ENCODE measurements around the gene IQSEC1. TPM values are rescaled to one million over a fixed set of nuclear protein-coding genes. Genes with fewer than 3 reads are reported as not detected.

The IQSEC1 gene
- total RNA-seq, 1 experiment from 2014 or later, result 13.5 TPM

DNA sequence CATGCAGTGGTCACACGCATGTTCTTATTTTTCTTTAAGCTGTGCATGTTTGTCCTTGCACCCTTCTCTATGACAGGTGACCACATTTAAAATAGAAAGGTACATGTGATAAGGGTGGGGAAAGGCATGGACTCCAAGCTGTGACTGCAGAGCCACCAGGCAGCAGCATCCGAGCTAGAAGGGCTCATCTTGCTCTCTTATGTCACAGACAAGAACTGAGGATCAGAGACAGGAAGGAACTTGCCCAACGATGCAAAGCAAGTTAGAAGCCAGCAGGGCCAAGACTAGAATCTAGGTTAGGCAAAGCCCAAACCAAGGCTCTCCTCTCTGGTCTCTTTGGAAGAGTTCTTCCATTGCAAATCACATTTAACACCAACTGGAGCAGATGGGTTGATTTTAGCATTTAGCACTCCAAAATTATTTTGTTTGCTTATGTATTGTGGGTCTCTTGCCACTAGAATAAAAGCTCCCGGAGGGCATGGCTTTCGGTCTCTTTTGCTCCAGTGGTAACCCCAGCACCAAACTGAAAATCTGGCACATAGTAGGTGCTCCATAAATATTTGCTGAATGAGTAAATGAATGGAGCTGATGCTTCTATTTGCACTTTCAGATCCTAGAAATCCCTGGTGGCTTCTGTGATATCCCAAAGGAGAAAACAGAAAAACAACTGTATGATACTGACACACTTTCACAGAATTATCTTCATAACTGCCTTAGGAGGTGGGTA lies 84.3 kb downstream of the IQSEC1 start:
- Histone ChIP-seq H3K4me3 (ENCODE audit: insufficient read depth, low read depth, low read length) (no peak overlapping the region), H3K36me3 (replicated peaks; ENCODE audit: control insufficient read depth, insufficient read depth, low read length) (no peaks in the 10 kb centered on the region), H3K27me3 (ENCODE audit: control insufficient read depth, insufficient read depth, low read length) (peaks cover 7% of the 10 kb centered on the region)
- DNase-seq, result no peak

DNA sequence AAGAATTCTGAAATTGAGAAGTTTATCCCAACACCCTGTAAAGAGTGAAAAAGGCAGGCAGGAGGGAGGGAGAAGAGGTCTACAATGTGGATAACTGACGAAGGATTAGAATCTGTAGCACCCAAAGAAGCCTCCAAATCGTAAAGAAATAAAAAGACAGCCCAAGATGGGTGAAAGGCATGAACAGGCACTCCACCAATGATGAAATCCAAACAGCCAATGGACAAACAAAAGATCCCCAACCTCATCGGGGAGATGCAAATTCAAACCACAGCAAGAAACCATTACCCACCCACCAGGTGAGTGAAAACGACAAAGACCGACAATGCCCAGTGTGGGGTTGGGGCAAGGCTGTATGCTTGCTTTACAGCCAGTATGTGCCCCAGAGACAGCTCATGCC lies 85.6 kb downstream of the IQSEC1 start:
- Histone ChIP-seq H3K36me3 (replicated peaks; ENCODE audit: control insufficient read depth, insufficient read depth, low read length) (no peaks in the 10 kb centered on the region), H3K27me3 (ENCODE audit: control insufficient read depth, insufficient read depth, low read length) (no peaks in the 10 kb centered on the region; the same call in 1 of the 2 replicates), H3K4me3 (ENCODE audit: insufficient read depth, low read depth, low read length) (no peak overlapping the region)
- DNase-seq, result no peak

DNA sequence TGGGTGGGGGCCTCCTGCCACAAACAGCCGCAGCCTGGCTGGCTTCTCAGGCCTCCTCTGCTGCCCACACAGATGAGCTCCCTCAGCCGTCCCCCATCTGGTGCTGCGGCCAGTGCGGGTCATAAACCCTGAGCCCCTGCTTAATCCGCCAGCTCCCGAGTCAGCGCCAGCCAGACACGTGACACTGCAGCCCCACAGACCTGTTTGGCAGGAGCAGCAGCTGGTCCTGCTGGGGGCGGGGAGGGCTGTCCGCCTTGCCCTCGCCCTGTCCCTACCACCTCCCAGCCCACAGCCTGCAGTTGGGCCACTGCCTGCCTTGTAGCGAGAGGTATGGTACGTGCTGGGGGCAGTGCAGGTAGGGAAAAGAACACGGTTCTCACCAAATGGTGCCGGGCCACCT lies 86.2 kb downstream of the IQSEC1 start:
- no peaks in the 10 kb centered on the region for H3K36me3 ChIP-seq (replicated peaks; ENCODE audit: control insufficient read depth, insufficient read depth, low read length)
- no peaks in the 10 kb centered on the region for H3K27me3 ChIP-seq (ENCODE audit: control insufficient read depth, insufficient read depth, low read length)
- H3K4me3 ChIP-seq (ENCODE audit: insufficient read depth, low read depth, low read length), result no peak overlapping the region
- no peak for DNase-seq

DNA sequence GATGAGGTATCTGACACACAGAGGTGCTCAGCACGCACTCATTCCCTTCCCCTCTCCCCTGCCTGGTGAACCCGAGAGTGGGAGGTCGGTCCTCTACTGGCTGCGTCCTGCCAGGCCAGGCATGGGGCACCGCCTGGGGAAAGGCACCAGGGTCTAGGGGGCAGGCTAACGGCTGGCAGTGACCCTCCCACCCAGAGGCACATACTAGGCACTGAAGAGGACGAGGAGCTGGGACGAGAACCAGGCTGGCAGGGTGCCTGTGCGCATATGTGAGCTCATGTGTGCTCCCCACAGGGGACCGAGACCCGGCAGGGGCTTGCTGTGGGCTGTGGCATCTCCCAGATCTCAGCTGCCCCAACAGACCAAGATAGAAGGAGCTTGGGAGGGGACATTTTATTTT lies 86.7 kb downstream of the IQSEC1 start:
- no peak for DNase-seq
- H3K27me3 ChIP-seq (ENCODE audit: control insufficient read depth, insufficient read depth, low read length), result no peaks in the 10 kb centered on the region
- H3K4me3 ChIP-seq (ENCODE audit: insufficient read depth, low read depth, low read length), result no peak overlapping the region
- no peaks in the 10 kb centered on the region for H3K36me3 ChIP-seq (replicated peaks; ENCODE audit: control insufficient read depth, insufficient read depth, low read length)

DNA sequence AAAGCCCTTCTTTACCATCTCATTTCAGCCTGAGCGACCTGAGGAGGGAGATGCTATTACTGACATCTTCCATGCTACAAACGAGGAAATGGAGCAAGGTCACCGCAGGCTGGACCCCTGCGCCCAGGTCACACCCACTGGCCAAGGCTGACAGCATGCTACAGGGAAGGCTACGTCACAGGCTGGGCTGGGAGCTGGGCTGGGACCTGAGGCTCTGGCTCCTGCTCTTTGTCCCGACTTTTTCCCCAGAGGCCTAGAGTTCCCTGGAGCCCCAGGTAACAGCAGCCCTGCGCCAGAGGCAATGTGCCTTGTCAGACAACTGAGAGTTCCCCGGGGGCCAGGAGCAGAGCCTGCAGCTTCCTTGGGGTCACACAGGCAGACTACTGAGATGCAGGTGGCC lies 87.2 kb downstream of the IQSEC1 start:
- Histone ChIP-seq H3K27me3 (ENCODE audit: control insufficient read depth, insufficient read depth, low read length) (no peaks in the 10 kb centered on the region), H3K4me3 (ENCODE audit: insufficient read depth, low read depth, low read length) (no peak overlapping the region), H3K36me3 (replicated peaks; ENCODE audit: control insufficient read depth, insufficient read depth, low read length) (no peaks in the 10 kb centered on the region)
- DNase-seq, result no peak

DNA sequence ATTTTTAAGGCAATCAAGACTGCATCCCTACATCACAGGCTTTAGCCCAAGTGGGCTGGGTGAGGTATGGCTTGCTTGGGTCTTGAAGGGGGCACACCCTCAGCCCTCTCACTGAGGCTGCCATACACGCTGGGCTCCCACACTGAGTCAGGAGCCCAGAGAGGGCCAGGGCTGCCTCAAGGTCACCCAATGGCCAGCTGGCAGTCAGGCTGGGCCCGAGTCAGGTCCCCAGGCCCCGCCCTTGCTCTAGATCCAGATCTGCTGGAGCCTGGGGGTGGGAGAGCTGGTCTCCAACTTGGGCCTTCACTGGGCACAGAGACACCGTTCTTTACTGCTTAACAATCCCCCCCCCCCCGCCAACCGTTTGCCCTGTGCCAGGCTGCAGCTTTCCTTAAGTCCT lies 88.1 kb downstream of the IQSEC1 start:
- H3K36me3 ChIP-seq (replicated peaks; ENCODE audit: control insufficient read depth, insufficient read depth, low read length), result no peaks in the 10 kb centered on the region
- no peak overlapping the region for H3K4me3 ChIP-seq (ENCODE audit: insufficient read depth, low read depth, low read length)
- H3K27me3 ChIP-seq (ENCODE audit: control insufficient read depth, insufficient read depth, low read length), result no peaks in the 10 kb centered on the region
- no peak for DNase-seq

DNA sequence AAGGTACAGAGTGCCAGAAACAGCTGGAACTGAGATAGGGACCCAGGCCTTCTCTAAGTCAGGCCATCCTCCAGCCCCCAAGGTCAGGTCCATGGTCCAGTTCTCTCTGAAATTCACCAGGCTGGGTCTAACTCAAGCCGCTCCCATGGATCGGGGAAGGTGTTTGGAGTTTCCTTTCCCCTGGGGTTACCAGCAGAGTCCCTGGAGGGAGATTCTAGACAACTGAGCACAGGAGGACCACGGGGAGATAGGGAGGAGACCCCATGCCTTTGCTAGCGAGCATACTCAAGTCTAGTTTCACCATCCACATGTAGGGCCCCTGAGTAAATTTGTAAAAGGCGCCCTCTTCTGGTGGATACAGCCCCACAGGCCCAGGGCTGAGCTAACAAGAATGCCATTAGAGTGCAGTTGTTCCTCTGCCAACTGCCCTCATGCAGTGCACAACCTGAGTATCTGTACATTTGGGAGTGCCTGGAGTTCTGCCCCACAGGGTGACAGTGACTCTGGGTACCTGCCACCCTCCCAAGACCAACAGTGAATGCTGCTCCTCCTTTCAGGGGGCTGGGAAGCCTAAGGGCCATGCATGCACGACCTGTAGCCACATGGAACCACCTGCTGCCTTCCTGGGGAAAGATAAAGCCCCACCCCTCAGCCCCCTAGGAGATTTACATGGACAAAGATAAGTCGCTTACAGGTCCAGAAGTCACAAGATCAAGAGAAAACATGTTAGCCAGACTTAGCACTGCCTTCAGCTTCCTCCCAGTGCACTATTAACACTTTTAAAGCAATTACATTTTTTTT lies 89.0 kb downstream of the IQSEC1 start:
- DNase-seq, result peak; percentile 90
- Histone ChIP-seq H3K27me3 (ENCODE audit: control insufficient read depth, insufficient read depth, low read length) (no peaks in the 10 kb centered on the region), H3K4me3 (ENCODE audit: insufficient read depth, low read depth, low read length) (no peak overlapping the region), H3K36me3 (replicated peaks; ENCODE audit: control insufficient read depth, insufficient read depth, low read length) (no peaks in the 10 kb centered on the region)

DNA sequence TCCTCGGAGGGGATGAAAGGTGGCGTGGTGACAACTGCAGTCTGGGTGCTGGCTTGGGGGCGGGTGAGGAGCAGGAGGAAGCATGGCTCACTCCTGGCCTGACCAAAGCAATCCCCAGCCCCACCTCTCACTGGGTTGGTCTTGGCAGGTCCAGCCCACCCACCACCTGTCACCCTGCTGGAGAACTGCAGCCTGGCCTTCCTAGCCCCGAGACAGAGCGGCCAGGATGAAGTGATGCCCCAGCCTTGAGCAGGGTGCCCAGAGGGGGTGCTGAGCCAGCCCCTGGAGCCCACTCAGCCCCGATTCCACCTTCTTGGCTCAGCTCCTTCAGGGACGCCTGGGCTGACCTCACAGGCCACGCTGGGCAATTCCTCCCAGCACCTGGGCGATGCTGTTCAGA lies 89.9 kb downstream of the IQSEC1 start:
- H3K27me3 ChIP-seq (ENCODE audit: control insufficient read depth, insufficient read depth, low read length), result no peaks in the 10 kb centered on the region
- DNase-seq, result no peak
- H3K4me3 ChIP-seq (ENCODE audit: insufficient read depth, low read depth, low read length), result no peak overlapping the region
- no peaks in the 10 kb centered on the region for H3K36me3 ChIP-seq (replicated peaks; ENCODE audit: control insufficient read depth, insufficient read depth, low read length)

DNA sequence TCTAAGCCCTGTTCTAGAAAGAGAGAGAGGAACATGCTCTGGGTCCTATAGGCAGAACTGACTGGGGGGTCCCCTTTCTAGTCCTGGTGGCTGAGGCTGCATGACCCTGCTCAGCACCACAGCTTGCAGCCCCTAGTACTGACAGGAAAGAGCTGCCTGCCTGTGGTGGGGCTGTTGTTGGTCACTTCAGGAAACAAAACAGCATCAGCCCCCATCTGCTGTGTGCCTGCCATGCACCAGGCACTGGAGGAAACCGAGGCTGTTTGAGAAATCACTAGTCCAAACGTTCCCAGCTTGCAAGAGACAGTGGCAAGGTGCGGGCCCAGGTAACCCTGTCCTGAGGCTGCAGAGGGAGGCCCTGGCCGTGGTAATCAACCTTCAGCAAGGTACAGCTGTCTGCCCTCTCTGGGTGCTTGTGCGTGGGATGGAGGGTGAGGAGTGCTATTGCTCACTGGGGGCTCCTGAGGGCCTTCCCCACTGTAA lies 90.6 kb downstream of the IQSEC1 start:
- no peak for DNase-seq
- Histone ChIP-seq H3K4me3 (ENCODE audit: insufficient read depth, low read depth, low read length) (no peak overlapping the region), H3K27me3 (ENCODE audit: control insufficient read depth, insufficient read depth, low read length) (no peaks in the 10 kb centered on the region), H3K36me3 (replicated peaks; ENCODE audit: control insufficient read depth, insufficient read depth, low read length) (no peaks in the 10 kb centered on the region)

DNA sequence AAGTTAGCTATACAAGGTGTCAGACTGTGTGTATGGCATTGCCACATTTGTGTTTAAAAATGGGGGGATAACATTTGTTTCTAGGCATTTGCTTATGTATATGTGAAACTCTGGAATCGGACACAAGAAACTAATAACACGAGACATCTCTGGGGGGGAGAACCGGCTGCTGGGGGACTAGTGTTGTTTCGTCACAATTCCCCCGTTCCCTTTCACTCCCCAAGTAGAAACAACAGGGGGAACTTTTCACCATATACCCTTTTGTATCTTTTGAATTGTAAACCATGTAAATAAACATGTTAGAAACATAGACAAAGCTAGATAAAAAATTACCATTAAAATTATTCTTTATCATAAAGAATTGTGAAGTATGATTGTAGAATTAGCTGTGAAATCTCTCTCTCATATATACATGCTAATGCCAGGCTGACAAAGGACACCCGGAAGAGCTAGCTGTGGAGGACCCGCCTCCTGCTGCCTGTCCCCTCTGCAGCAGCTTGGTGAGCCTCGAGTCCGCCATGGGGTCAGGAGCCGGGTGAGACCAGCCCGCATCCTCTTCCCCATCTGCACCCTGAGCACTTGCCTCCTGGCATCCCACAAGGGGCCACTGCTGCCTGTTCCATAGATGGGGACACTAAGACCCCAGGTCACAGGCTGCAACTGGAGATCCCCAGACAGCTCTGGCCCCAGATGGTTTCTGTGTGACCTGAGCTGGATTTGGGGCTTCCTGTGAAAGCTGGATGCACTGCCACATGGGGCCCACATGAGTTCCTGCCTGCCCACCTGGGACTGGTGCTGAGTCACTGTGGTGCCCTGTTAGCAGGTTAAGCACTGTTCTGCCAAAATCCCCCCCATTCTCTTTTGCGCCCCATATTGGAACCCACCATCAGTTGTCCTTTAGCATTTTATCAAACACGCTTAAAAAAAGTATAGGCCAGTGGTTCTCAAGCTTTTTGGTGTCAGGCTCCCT lies 91.6 kb downstream of the IQSEC1 start:
- no peaks in the 10 kb centered on the region for H3K27me3 ChIP-seq (ENCODE audit: control insufficient read depth, insufficient read depth, low read length)
- no peaks in the 10 kb centered on the region for H3K36me3 ChIP-seq (replicated peaks; ENCODE audit: control insufficient read depth, insufficient read depth, low read length)
- no peak for DNase-seq
- H3K4me3 ChIP-seq (ENCODE audit: insufficient read depth, low read depth, low read length), result no peak overlapping the region

DNA sequence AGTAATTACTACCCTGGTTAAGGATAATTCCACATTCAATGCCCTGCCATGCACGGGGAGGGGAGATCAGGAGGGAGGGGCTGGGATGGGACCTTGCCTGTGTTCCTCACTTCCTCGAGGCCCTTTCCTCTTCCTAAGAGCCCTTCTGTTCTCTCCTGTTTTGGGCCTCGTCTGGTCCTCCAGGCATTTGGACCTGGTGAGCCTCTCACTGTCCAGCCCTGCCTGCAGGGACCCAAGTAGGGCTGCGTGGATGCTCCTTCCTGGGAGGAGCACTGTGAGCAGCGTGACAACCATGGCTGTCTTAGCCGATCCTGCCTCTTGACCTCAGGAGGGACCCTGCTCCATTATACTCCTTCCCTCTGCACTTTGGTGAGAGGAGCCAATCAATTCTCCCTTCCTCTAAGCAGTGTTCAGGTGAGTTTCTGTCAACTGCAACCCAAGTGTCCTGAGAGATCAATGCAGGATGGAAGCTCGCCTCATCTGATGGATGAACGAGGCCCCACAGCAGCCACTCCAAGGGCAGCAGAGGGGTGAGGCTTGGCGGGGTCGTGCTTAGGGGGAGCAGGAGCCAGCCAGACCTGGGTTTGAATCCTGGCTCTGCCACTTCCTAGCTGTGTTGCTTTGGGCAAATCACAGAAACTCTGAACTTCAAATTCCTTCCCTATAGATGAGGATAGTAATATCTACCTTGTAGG lies 92.5 kb downstream of the IQSEC1 start:
- DNase-seq, result no peak

DNA sequence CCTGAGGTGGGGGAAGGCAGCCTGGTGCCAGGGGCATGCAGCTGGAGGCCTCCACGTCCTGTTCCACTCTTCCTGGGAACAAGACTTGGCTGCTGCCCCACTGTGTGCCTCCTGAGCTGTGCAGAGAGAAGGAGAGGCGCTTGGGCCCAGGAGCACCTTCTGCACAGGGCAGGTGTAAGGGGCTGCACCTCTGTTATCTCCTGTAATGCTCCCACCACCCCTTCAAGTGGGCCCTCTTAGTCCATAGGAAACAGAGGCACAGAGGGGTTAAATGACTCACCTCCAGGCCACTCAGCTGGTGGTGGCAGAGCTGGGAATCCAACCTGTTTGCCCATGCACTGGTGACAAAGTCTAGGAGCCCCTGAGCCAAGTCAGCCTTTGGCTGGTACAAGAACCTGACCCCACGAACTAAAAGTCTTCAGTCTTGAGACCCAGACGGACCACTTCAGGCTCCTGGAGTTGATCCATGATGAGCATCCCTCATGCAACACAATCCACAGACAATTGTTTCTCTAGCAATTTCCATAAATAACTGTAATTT lies 93.2 kb downstream of the IQSEC1 start:
- Histone ChIP-seq H3K27me3 (ENCODE audit: control insufficient read depth, insufficient read depth, low read length) (no peaks in the 10 kb centered on the region), H3K4me3 (ENCODE audit: insufficient read depth, low read depth, low read length) (no peak overlapping the region), H3K36me3 (replicated peaks; ENCODE audit: control insufficient read depth, insufficient read depth, low read length) (no peaks in the 10 kb centered on the region)
- DNase-seq, result no peak

More for the DNA sequence above, 92.5 kb downstream of the IQSEC1 start:
- no peaks in the 10 kb centered on the region for H3K36me3 ChIP-seq (replicated peaks; ENCODE audit: control insufficient read depth, insufficient read depth, low read length)
- no peak overlapping the region for H3K4me3 ChIP-seq (ENCODE audit: insufficient read depth, low read depth, low read length)
- no peaks in the 10 kb centered on the region for H3K27me3 ChIP-seq (ENCODE audit: control insufficient read depth, insufficient read depth, low read length)

DNA sequence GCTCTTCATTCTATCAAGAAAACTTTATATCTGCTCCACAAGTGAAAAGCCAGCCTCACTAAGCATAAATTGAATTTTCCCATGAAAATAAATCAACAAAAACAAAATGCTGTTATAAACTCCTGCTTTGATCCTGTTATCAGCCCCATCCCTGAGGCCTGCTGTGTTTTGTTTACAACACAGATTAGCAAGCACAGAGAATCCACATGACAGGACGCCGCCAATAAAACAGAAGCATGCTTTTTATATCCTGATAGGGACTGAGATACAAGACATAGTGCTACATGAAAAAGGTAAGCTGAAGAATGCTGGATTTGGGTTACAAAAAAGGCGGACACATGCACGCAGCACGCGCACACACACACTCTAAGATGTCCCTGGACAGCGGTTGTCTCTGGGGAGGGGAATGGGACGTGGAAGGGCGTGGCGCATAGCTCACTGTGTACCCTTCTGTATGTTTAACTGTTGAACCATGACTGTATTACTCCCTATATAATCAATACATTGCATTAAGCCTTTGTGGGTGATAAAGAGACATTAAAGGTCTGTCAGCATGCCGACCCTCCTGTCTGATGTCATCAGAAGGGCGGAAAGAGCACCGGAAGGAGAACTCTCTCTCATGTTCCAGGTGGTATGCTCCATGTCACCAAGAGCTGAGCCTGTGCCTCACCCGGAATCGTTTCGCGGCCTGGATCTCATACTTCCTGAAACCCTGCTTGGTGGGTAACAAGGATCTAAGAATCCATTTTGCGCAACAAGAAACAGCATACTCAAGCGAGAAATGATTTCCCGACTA lies 93.9 kb downstream of the IQSEC1 start:
- H3K27me3 ChIP-seq (ENCODE audit: control insufficient read depth, insufficient read depth, low read length), result no peaks in the 10 kb centered on the region
- no peak overlapping the region for H3K4me3 ChIP-seq (ENCODE audit: insufficient read depth, low read depth, low read length)
- no peak for DNase-seq
- no peaks in the 10 kb centered on the region for H3K36me3 ChIP-seq (replicated peaks; ENCODE audit: control insufficient read depth, insufficient read depth, low read length)
